ENCODE data around the gene ATOSB.

The ATOSB gene

GRCh38 chr9:35112257-35113020 lies 3.2 kb downstream of the ATOSB start:
- DNase-seq, result no peak

- DNase-seq, result peak; percentile 96
These were observed 4.4 kb downstream of the ATOSB start for GRCh38 chr9:35111001-35111933.

GRCh38 chr9:35110327-35110761 lies 5.3 kb downstream of the ATOSB start:
- no peak for DNase-seq

GRCh38 chr9:35108946-35109575 lies 6.6 kb downstream of the ATOSB start:
- no peak for DNase-seq

- no peak for DNase-seq
These were observed 7.2 kb downstream of the ATOSB start for GRCh38 chr9:35108461-35108860.

GRCh38 chr9:35107297-35108290 lies 8.1 kb downstream of the ATOSB start:
- no peak for DNase-seq

- no peak for DNase-seq
These were observed 9.3 kb downstream of the ATOSB start for GRCh38 chr9:35106343-35106730.

GRCh38 chr9:35105571-35106342 lies 9.9 kb downstream of the ATOSB start:
- no peak for DNase-seq

- DNase-seq, result no peak
These were observed 10.5 kb downstream of the ATOSB start for GRCh38 chr9:35105126-35105525.

- DNase-seq, result no peak
These were observed 11.1 kb downstream of the ATOSB start for GRCh38 chr9:35104586-35104985.

- DNase-seq, result no peak
These were observed 11.9 kb downstream of the ATOSB start for GRCh38 chr9:35103660-35104191.

- peak; percentile 93 for DNase-seq
These were observed 12.6 kb downstream of the ATOSB start, which contains the start of gene STOML2 for GRCh38 chr9:35102769-35103659. Gene STOML2 (minus strand): TSS chr9:35103131. CDS start chr9:35103094, 37 bp downstream.

GRCh38 chr9:35102465-35102768 lies 13.2 kb downstream of the ATOSB start:
- no peak for DNase-seq

GRCh38 chr9:35097573-35097972 lies 18.1 kb downstream of the ATOSB start:
- DNase-seq, result no peak

GRCh38 chr9:35096035-35096849 lies 19.4 kb downstream of the ATOSB start, which contains the start of gene PIGO:
Gene PIGO (minus strand): TSS chr9:35096591. CDS start chr9:35095565, 1,026 bp downstream.
- DNase-seq, result peak; percentile 85

GRCh38 chr9:35091536-35091935 lies 24.1 kb downstream of the ATOSB start:
- DNase-seq, result no peak

- DNase-seq, result no peak
These were observed 26.2 kb downstream of the ATOSB start for GRCh38 chr9:35089434-35089833.

GRCh38 chr9:35085078-35085477 lies 30.6 kb downstream of the ATOSB start:
- DNase-seq, result no peak

All from NCI-H774 (cell line).